H7 (cell line): ENCODE data around the gene OR1D5. TPM values are rescaled to one million over a fixed set of nuclear protein-coding genes. Genes with fewer than 3 reads are reported as not detected.
A peak's percentile ranks its signal among the peaks of the same experiment; 100 is the strongest.

ENCODE experiments used
- DNase-seq: peaks from one replicate; pipeline ENCODE4 v3.0.0; 2012
- H3K27me3 ChIP-seq: 2 replicates; pipeline ENCODE4 v1.6.0; 2011; ENCODE audit warnings: mild to moderate bottlenecking, low read length; ENCODE audit not compliant: control insufficient read depth, insufficient read depth
- H3K36me3 ChIP-seq: replicated peaks from 2 replicates; pipeline ENCODE4 v1.5.1; 2011; ENCODE audit warnings: low read length; ENCODE audit not compliant: control insufficient read depth, insufficient read depth
- H3K4me3 ChIP-seq: 2 replicates; pipeline ENCODE4 v1.5.1; 2011; ENCODE audit warnings: low read depth, mild to moderate bottlenecking, control low read depth, low read length, moderate library complexity; ENCODE audit not compliant: insufficient read depth
- total RNA-seq: library from RNA; depleted of rRNA; stranded (reverse); fragments of >200 nt; shearing (Covaris generic); gene quantifications from 2 replicates; pipeline ENCODE4 v1.2.3, GENCODE V29; 2014; rRNA removed

Gene OR1D5
- total RNA-seq, 1 experiment from 2014 or later, result not detected

- Histone ChIP-seq H3K36me3 (peaks cover 23% of the 10 kb centered on the region), H3K27me3 (no peaks in the 10 kb centered on the region), H3K4me3 (no peak overlapping the region)
- DNase-seq, result peak; percentile 49
Observed at GRCh38 chr17:3026125-3026855, 37.1 kb downstream of the OR1D5 start.

DNA sequence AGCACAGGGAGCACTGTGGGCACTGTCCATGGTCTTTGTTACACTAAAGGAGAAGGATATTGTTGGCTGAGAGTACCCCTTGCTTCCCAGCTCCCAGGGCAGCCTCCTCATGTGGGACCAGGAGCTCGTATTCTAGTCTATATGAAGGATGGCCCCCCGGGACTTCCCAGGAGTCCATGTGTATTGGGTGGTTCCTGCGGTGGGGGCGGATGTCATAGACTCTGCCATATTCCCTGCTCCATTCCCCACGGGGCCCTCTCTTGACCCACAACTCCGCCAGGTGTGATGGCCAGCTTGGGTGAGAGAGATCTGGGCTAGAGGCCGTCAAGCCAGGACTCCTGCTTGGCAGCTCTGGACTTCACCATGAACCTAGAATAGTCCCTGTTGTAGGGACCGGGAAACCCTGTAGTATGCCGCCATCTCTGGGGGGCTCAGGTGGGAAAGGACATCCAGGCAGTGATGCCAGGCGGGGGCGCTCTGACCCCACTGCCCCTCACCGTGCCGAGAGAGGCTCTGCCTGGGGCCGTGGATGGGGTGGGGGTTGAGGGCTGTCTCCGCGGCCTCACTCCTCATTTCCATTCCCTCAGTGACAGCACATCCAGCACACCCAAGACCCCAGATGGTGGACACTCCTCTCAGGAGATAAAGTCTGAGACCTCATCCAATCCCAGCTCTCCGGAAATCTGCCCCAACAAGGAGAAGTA lies 37.8 kb downstream of the OR1D5 start:
- DNase-seq, result peak; percentile 64
- H3K27me3 ChIP-seq, result no peaks in the 10 kb centered on the region
- no peak overlapping the region for H3K4me3 ChIP-seq
- H3K36me3 ChIP-seq, result peaks cover 21% of the 10 kb centered on the region

- no peak for DNase-seq
- Histone ChIP-seq H3K27me3 (no peaks in the 10 kb centered on the region), H3K36me3 (peaks cover 24% of the 10 kb centered on the region), H3K4me3 (no peak overlapping the region)
Observed at GRCh38 chr17:3024346-3024745, 39.1 kb downstream of the OR1D5 start.

GRCh38 chr17:3022197-3022596 lies 41.2 kb downstream of the OR1D5 start:
- no peaks in the 10 kb centered on the region for H3K27me3 ChIP-seq
- no peak for DNase-seq
- H3K36me3 ChIP-seq, result peaks cover 28% of the 10 kb centered on the region
- no peak overlapping the region for H3K4me3 ChIP-seq

DNA sequence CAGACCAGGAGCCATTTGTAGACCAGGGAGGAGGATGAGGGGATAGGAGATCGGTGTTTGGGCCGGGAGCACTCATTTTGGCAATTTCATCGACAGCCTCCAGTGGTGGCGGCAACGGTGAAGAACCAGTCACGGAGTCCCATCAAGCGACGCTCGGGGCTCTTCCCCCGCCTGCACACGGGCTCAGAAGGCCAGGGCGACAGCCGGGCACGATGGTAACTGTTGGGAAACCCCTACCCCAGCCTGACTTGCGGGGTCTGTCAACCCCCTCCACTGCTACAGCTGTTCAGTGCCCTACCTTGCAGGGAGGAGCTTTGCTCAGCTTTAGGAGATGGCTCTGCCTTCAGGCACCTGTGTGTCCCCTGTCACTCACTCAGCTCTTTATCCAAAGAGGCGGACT lies 43.0 kb downstream of the OR1D5 start:
- Histone ChIP-seq H3K4me3 (no peak overlapping the region), H3K27me3 (no peaks in the 10 kb centered on the region), H3K36me3 (peaks cover 33% of the 10 kb centered on the region)
- no peak for DNase-seq

- no peak for DNase-seq
- Histone ChIP-seq H3K4me3 (no peak overlapping the region), H3K27me3 (no peaks in the 10 kb centered on the region), H3K36me3 (peaks cover 31% of the 10 kb centered on the region)
Observed at GRCh38 chr17:3019761-3020160, 43.6 kb downstream of the OR1D5 start.

GRCh38 chr17:3017936-3018335 lies 45.5 kb downstream of the OR1D5 start:
- H3K4me3 ChIP-seq, result no peak overlapping the region
- peaks cover 31% of the 10 kb centered on the region for H3K36me3 ChIP-seq
- DNase-seq, result no peak
- H3K27me3 ChIP-seq, result no peaks in the 10 kb centered on the region

DNA sequence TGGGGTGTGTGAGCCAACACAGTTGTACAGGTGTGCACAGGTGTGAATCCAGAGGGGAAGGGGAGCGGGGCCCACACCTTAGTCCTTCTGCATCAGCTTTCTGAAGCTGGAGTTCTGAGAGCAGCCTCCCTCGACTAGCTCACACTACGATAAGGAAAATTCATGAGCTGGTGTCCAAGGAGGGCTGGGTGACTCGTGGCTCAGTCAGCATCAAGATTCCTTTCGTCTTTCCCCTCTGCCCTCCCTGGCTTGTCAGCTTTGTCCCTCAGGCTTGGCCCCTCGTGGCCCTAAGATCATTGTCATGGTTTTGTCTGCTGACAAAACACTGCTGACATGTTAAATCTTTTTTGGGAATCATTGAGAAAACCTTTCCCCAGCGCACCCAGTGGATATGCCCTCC lies 47.5 kb downstream of the OR1D5 start:
- DNase-seq, result no peak
- Histone ChIP-seq H3K27me3 (no peaks in the 10 kb centered on the region), H3K36me3 (peaks cover 32% of the 10 kb centered on the region), H3K4me3 (no peak overlapping the region)

DNA sequence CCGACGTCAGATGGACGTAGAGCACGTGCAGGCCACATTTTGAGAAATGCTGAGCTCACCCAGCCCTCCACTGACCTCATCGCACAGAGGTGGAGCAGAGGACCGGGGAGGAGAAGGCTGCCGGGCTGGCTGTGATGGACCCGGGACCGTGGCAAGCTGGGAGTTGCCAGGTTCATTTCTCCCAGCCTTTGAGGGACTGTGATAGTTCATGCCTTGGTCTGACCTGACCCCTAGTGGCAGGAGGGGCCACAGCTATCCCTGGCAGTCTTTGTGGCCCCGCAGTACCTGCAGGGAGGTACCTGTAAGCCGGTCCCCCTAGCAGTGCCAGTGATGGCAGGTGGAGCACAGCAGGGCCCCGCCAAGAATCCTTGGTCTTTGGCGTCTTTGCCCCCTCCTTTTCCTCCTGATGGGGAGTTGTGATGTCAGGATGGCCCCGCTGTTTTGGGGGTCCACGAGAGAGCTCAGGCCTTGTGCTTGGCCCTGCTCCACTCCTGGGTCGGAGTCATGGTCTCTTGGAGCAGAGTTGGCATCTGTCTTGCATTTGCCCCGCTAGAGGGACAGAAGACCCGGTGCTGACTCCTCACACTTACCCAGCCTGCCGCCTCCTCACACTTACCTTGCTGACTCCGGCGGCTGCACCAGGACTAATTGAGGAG lies 50.4 kb downstream of the OR1D5 start:
- Histone ChIP-seq H3K36me3 (peaks cover 29% of the 10 kb centered on the region), H3K4me3 (no peak overlapping the region), H3K27me3 (no peaks in the 10 kb centered on the region)
- DNase-seq, result peak; percentile 94

Other genes starting within 250 kb of the OR1D5 start
- gene OR1D2, start 40.8 kb upstream of the OR1D5 start, total RNA-seq, result not detected in 2 replicates
- gene OR1G1, start 63.9 kb upstream of the OR1D5 start, total RNA-seq, result not detected in 2 replicates
- not detected in 2 replicates for gene OR1A2, start 133.9 kb upstream of the OR1D5 start, total RNA-seq
- gene OR1A1, start 144.1 kb upstream of the OR1D5 start, total RNA-seq, result not detected in 2 replicates
- not detected in 2 replicates for gene OR3A1, start 234.8 kb upstream of the OR1D5 start, total RNA-seq